ENCODE data around the gene RTL5.
"Not testable (repeated sequence)": the region's sequence is repeated elsewhere in the genome, so short reads cannot be mapped to it uniquely, and the experiment has no call there.

RTL5 gene

DNA sequence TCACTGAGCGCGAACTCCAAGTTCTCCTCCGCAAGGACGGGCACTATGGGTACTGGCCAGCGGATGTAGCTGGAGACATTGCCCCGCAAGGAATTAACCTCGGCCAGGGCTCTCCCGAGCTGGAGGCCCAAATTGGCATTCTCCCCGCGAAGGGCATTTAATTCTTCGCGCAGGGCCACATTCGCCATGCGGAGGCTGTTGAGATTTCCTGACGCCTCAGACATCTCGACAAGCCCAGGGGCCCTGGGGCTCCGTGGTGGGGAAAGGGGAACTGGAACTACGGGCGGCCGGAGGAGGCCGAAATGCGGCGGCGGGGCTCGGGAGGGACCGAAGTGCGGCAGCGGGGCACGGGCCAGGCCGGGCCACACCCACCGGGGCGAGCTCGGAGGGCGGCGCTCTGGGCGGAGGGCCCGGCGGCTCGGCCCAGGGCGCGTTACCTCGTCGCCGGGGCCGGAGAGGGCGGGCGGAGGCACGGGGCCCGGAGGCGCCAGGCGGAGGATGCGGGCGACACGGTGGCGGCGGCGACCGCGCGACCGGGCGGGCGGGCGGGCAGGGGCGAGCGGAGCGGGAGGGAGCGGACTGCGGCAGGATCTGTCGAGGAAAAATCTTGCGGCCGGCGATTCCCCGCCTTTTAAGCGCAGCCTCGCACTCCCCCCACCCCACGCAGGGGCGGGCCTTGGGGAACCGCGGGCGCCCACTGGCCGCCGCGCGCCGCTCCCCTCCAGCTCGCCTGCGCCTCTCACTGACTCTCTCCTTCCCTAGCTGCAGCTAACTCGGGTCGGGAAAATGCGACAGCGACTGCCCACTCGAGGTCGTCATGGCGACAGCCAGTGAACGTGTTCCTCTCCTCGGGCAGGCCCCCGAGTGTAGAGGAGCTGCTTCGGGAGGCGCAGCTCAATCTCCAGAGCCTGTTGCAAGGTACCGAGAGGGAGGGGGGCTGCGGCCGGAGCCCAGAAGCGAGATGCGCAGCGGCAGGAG is at the start of gene RTL5:
Gene RTL5, minus strand, starts transcription at position 599 of the 978 bp plus-strand sequence.
- peak; percentile 83 for DNase-seq (ENCODE audit: low spot score)

DNA sequence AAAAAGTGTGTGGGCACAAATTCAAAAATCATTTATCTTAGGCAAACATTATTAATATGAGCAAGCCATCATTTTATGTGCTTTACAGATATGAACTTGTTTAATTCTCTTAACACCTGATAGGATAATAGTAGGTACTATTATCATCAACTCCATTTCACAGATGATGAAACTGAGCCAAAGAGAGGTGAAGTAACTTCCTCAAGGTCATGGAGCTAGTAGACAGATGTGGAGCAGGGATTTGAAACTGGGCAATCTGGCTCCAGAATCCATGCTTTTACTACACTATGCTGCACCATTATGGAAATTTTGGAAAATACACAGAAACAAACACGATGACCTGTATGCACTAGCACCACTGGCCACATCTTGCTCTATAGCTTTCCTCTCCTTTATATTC is 48.8 kb upstream of the RTL5 start:
- no peak for DNase-seq (ENCODE audit: low spot score)

DNA sequence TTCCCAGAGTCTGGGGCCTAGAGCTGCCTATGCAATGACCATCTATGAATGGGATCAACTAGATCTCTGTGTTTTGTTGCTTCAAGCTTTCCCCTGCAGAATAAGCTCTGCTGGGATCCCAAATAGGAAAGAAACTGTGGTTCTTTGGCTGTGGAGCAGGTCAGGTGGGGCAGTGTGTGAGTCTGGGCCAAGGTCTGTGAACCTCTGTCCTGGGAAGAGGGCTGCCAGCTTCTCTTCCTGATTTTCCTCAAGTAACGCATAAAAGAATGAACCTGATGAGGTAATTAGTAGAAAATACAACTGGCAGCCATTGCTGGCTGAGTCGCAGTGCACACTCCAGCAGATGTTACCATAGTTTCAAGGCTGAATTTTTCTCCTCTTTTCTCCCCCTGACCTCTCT is 45.3 kb upstream of the RTL5 start:
- no peak for DNase-seq (ENCODE audit: low spot score)

DNA sequence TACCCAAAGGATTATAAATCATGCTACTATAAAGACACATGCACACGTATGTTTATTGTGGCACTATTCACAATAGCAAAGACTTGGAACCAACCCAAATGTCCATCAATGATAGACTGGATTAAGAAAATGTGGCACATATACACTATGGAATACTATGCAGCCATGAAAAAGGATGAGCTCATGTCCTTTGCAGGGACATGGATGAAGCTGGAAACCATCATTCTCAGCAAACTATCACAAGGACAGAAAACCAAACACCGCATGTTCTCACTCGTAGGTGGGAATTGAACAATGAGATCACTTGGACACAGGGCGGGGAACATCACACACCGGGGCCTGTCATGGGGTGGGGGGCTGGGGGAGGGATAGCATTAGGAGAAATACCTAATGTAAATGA is 44.6 kb upstream of the RTL5 start:
- DNase-seq (ENCODE audit: low spot score): not testable (repeated sequence)

DNA sequence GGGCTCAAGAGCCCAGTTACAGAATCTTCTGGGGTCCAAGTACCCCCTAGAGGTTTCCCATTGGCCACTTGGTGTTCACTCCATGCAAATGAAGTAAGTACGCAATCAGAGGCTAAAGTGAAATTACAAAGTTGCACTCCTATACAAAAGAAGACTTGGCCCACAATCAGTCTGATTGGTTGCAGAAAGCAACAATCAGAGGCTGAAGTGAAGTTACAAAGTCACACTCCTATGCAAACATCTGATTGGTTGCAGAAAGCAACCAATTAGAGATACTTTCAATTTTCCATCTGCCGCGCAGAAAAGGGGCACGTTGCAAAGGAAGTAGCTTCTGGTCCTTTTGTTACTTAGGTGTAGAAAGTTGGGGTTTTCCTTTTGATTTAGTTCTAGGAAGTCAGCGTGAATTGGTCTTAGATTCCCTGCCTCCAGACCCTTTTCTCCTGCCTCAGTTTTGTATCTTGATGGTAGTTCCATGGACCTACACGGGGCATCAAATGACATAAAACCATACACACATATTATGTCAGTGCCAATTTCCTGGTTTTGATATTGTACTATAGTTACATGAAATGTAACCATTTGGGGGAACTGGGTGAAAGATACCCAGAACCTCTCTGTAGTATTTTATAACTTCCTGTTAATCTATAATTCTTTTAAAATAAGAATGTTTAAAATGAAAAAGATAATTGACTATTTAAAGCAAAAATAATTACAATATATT is 37.5 kb upstream of the RTL5 start:
- peak; percentile 39 for DNase-seq (ENCODE audit: low spot score)

DNA sequence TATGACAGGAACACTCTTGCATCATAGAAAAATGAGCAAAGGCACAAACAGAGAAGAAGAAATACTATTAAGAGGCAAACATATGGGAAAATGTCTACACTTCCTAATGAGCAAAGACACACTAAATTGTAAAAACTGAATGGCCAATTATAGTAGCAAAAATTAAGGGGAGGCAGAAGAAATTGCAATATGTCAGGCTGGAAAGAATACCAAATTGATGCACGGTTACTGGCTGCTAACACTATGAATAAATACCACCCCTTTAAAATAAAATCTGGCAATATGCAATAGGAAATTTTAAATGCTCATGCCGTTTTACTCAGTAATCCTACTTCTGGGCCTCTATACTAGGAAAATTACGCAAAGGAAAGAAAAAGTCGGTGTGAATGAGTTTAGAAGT is 33.8 kb upstream of the RTL5 start:
- DNase-seq (ENCODE audit: low spot score): no peak

DNA sequence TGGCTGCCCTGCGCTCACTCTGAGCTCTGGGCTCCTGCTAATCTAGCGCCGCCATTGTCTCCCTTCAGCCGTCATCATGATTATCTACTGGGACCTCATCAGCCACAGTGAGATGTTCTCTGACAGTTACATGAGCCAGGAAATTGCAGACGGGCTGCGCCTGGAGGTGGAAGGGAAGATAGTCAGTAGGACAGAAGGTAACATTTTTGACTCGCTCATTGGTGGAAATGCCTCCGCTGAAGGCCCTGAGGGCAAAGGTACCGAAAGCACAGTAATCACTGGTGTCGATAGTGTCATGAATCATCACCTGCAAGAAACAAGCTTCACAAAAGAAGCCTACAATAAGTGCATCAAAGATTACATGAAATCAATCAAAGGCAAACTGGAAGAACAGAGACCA is 28.1 kb upstream of the RTL5 start:
- no peak for DNase-seq (ENCODE audit: low spot score)

DNA sequence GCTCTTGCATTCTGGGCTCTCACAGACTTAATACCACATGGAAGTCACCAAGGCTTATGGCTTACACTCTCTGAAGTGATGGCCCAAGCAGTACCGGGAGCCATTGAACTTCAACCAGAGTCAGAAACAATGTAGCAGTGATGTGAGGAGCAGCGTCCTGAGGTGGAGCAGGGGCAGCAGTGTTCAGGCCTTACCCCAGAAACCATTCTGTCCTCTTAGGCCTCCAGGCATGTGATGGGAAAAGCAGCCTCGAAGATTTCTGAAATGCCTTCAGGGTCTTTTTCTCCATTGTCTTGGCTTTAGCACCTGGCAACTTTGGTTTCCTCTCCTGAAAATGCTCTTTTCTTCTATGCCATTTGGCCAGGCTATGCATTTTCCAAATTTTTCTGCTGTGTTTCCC is 27.1 kb upstream of the RTL5 start:
- no peak for DNase-seq (ENCODE audit: low spot score)

DNA sequence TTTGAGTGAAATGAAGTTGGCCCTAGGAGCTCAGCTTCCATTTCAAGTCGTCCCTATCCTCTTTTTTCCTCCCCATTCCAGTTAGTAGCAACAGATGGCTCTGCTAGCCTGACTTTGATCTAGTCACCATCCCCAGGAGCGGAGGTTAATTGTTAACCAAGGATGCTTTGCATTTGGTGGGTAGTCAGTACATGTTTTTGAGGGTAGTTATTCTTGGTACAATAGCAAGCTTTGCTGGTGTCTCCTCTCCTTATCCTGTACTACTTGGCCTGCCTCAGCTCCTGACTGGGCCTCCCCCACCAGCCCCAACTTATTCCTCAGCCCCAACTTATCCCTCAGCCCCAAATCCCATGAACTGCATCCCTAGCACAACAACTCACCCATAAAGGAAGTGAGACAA is 14.8 kb upstream of the RTL5 start:
- no peak for DNase-seq (ENCODE audit: low spot score)

DNA sequence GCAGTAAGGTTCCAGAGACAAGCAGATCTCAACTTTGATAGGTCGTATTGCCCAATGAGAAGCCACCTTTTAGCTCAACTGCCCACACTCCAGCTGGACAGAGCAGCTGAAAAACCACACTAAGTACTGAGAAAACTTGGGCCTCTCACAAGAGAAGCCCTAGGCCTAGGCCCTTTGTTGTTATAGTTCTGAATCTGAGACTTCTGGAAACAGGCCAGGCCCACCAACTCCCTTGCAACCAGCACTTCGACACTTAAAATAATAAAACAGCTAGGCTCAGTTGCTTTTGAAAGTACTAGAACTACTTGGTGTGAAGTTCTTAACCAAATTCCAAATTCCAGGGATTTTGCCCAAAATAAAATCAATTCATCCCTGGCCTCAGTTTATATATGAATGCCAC is 13.5 kb upstream of the RTL5 start:
- DNase-seq (ENCODE audit: low spot score): no peak

DNA sequence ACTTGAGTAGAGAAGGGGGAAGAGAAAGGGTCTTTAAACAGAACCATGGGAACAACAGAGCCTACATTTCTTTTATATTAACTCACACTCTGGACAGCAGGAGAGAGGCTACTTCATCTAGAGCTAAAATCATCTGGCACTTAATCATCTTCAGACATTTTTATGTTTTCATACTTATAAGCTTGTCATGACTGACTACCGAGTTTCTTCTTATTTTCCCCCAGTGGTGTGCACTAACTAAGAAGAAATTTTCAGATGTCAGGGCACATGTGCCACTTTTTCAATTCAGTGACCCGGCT is 11.8 kb upstream of the RTL5 start:
- DNase-seq (ENCODE audit: low spot score): no peak

DNA sequence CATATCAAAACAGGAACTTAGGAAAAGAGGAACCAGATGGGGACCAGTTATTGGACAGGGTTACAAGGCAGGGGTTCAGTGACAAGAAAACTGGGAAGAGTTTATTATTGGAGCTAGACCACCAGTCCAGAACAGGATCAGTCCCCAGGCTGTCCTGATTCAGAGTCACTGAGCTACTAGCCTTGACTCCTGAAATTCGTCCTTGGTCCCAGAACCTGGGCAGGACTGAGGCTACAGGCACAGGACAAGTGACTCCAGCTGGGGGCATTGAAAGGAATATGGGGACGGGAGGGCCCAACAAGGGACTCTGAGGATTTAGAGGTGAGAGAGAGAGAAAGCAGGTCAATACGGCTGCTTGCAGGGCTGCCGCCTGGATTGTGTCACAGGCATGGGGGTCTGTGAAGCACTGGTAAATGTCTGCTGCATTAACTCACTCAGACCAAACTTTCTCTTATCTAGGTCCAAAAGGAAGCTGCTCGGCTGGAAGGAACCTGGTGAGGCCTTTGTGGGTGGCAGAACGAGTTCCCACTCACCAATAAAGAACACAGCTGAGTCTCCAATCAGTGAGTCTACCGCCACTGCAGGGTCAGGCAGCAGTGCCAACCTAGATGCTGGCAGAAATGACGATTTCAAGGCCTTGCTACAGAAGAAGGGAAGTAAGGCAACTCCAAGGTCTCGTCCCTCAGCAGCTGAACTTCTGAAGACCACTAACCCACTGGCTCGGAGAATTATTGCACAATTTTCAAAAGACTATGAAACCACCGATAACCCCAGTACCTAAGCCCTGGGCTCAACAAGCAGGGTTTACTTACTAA is 11.3 kb upstream of the RTL5 start:
- DNase-seq (ENCODE audit: low spot score): no peak

DNA sequence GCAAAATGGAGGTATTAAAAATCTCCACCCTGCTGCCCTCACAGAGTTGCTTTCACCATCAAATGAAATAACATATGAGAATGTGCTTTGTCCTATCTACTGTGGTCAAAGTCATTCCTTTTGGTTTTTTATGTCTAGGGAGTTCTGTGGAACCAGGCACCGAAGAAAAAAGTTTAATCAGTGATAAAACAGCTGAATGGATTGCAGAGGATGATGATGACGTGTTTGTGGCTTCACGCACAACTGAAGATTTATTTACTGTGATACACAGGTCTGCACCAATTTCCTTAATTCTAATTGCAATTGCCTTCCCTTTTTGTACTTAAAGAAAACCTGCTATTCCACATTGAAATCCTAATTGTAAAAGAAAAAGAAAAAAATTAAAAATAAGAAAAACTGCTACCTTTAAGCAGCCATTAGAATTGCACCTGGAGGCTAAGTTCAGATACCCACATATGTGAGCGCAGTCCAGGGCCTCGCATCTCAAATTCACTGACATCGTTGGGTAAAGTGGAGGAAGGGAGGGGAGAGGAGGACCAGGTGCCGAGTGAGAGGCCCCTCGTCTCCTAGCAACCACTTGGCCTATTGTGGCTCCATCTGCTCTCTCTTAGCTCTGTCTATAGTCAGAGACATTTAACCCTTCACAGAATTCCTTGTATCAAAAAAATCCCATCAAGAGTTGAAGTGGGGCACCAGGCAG is 10.5 kb upstream of the RTL5 start:
- DNase-seq (ENCODE audit: low spot score): no peak

DNA sequence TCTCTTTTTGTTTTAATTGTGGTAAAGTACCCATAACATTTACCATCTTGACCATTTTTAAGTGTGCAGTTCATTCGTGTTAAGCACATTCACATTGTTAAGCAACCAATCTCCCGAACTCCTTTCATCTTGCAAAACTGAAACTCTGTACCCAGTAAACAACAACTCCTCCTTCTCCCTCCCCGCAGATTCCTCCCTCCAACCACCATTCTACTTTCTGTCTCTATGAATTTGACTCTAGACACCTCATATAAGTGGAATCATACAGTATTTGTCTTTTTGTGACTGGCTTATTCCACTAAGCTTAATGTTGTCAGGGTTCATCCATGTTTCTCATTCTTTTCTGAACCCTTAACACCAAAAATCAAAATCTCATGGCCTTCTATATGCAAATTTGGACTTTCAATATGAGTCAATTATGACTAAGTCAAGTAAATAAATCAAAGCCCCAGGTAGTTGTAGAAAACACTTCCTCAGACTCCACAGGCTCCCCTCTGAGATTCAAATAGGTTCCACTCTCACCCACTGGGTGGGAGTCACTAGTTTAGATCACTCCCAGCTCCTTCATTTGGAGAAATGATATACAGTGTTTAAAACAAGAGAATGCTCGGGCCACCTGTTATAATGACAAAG is 9.8 kb upstream of the RTL5 start:
- no peak for DNase-seq (ENCODE audit: low spot score)

DNA sequence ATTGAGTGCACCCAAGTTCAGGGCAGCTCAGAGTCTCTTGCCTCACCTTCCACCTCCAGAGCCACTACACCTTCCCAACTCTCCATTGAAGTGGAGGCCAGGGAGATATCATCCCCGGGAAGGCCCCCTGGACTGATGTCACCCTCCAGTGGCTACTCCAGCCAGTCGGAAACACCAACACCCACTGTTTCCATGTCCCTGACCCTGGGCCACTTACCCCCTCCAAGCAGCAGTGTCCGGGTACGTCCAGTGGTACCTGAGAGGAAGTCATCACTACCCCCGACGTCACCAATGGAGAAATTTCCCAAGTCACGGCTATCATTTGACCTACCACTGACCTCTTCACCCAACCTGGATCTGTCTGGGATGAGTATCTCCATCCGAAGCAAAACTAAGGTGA is 7.8 kb upstream of the RTL5 start:
- no peak for DNase-seq (ENCODE audit: low spot score)

DNA sequence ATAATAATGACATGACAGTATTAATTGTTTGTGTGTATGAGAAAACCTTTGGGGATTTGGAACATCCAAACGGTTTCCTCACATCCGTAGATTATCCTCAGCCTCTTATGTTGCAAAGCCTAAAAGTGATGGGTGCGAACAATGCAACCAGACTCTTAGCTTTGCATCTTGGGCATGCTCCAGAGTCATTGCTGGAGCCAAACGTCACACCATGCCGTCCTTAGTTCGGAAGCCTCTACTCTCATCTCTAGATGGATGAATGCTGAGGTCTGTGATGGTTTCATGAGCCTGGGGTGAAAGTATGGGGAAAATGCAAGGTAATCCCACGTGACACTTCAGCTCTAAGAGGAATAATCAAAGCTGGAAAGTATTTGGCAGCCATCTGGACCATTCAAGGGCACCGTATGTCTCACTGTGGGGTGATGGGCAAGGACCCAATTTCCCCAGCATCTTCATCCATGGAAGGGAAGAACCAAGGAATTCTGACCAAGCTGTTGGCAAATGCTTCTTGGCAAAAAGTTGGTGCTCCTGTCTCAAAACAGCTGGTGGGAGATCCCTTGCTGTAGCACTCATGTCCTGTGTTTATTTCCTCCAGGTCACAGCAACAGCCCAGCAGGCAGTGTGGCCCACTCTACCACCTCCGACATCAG is 6.3 kb upstream of the RTL5 start:
- DNase-seq (ENCODE audit: low spot score): no peak

DNA sequence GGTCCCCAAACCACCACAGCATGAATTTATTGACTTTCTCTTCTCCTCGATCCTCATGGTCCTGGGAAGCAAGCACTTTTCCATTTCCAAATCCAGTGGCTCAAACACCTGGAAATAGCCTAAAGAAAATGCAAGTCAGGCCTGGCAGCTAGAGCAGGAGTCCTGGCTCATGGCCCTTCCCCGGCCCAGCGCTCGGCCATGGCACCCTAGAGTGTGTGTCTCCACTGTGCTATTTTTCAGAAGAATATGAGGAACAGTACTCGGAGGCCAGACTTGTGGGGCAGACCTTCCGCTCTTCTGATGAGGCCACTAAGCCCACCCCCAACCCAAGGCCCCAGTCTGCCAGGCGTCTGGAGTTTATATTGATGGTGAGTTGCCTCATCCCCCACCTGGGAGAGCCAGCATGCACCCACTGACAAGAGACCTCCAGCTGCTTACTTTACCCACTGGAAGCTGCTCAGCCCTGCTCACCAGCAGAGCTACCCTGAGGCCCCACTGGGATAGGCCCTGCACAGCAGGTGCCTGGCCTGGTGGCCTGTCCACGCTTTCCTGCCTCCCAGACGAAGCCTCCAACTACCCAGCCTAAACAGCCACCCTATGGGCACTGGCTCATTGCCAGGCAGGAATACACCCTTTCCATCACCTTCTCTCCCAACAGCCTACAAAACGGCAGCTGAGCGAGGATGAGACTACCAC is 2.3 kb upstream of the RTL5 start:
- DNase-seq (ENCODE audit: low spot score): no peak

DNA sequence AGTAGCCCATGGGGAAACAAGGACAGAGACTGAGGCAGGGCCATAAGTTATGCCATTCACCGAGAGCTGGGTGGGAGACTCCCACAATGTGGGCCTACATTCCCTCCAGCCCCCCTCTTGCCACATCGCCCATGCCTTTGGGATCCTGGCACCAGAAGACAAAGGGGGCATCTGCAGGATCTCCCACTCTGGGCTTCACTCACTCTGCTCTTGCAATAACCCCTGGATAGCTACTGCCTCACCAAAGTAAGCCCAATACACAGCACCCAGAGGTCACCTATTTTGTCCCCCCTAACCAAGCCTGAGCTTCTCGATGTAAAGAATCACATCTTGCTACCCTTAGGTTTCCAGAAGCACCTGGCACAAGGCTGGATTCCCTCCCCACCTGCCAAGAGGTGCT is 741 bp upstream of the RTL5 start:
- DNase-seq (ENCODE audit: low spot score): no peak

DNA sequence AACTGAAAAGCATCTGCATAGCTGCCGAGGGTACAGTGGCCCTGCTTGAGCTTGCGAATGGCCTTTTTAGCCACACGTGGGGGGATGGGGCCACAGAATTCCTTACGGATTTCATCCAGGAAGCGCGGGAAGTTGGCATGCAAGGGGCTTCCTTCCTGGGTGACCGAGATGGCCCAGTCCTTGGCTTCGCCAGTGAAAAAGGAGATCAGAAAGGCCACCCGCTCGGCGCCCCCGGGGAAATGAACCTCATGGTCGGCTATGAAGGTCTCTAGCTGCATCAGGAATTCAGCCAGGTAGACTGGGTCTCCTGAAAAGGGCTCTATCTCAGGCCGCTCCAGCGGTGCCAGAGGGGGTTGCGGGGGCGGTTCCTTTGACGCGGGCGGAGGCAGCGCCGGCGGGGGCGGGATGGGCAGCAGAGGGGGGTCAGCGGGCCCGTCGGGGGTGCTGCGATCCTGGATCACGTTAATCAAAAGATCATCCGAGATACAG is 909 bp downstream of the RTL5 start:
- DNase-seq (ENCODE audit: low spot score): no peak

DNA sequence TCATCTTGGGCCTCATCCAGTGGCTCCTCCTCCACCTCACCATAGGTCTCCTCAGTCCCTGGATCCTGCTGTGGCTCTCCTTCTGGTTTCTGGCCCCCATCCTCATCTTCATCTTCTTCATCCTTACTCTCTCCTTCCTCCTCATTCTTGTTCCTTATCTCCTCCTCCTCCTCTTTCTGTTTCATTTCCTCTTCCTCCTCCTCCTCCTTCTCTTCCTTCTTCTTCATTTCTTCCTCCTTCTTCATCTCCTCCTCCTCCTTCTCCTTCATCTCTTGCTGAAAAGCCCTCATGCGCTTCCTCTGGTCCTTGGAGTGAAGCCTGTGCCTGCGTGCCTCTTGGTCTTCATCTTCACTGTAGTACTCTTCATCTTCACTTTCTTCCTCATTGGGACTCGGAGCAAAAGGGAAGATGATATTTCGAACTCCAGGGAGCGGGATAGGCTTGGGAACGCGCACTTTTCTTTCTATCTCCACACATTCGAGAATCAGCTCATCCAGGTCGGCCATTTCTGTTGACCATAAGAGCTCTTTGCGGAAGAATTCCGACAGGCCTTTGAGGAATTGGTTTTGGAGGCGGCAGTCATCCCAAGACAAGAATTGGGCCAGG is 1.5 kb downstream of the RTL5 start:
- DNase-seq (ENCODE audit: low spot score): no peak

Data from pons (tissue), 1 donor.